HUES6 (cell line): Measurements from ENCODE around the gene FAM76A.
A peak's percentile ranks its signal among the peaks of the same experiment; 100 is the strongest.
"Not testable (repeated sequence)": the region's sequence is repeated elsewhere in the genome, so short reads cannot be mapped to it uniquely, and the experiment has no call there.

ENCODE experiments used
- H3K27ac ChIP-seq: 2 replicates; pipeline ENCODE4 v1.7.0; 2013; ENCODE audit warnings: low read depth, mild to moderate bottlenecking, low read length, inconsistent platforms
- H3K27me3 ChIP-seq: 2 replicates; pipeline ENCODE4 v1.6.1; 2013; ENCODE audit warnings: low read length; ENCODE audit not compliant: control insufficient read depth, insufficient read depth
- H3K36me3 ChIP-seq: 2 replicates; pipeline ENCODE4 v1.6.1; 2013; ENCODE audit warnings: low read length; ENCODE audit not compliant: control insufficient read depth, insufficient read depth
- H3K4me1 ChIP-seq: 2 replicates; pipeline ENCODE4 v1.6.1; 2013; ENCODE audit warnings: low read length; ENCODE audit not compliant: control insufficient read depth, insufficient read depth
- H3K4me3 ChIP-seq: 2 replicates; pipeline ENCODE4 v1.5.1; 2013; ENCODE audit warnings: low read depth, low read length
- H3K9ac ChIP-seq: one replicate; pipeline ENCODE4 v1.6.1; 2013; ENCODE audit warnings: mild to moderate bottlenecking, low read length
- H3K9me3 ChIP-seq: 2 replicates; pipeline ENCODE4 v1.6.1; 2013; ENCODE audit warnings: low read depth, low read length; ENCODE audit not compliant: control insufficient read depth, insufficient read depth

Gene FAM76A

GRCh38 chr1:27690183-27690582, 35.6 kb upstream of the FAM76A start:
- Histone ChIP-seq H3K36me3 (no peaks in the 10 kb centered on the region), H3K4me1 (peaks cover 24% of the 10 kb centered on the region), H3K4me3 (no peak overlapping the region), H3K27me3 (0 out of 2 replicates have a peak, but pooled peaks cover 3% of the 10 kb centered on the region), H3K9me3 (peaks cover 6% of the 10 kb centered on the region; the same call in 1 of the 2 replicates), H3K27ac (peak overlapping the region; percentile 63; the same call in 1 of the 2 replicates), H3K9ac (no peak overlapping the region)

GRCh38 chr1:27696835-27697234, 28.9 kb upstream of the FAM76A start:
- not testable (repeated sequence) for H3K27ac ChIP-seq, H3K9me3 ChIP-seq, H3K4me3 ChIP-seq, H3K9ac ChIP-seq, H3K36me3 ChIP-seq, H3K4me1 ChIP-seq, H3K27me3 ChIP-seq

GRCh38 chr1:27704958-27705357, 20.8 kb upstream of the FAM76A start:
- H3K27me3 ChIP-seq: no peaks in the 10 kb centered on the region
- H3K9ac ChIP-seq: no peak overlapping the region
- H3K9me3 ChIP-seq: peaks cover 12% of the 10 kb centered on the region; the same call in 1 of the 2 replicates
- H3K36me3 ChIP-seq: no peaks in the 10 kb centered on the region
- no peak overlapping the region for H3K4me3 ChIP-seq
- no peaks in the 10 kb centered on the region for H3K4me1 ChIP-seq
- H3K27ac ChIP-seq: no peak overlapping the region

GRCh38 chr1:27705545-27705944, 20.2 kb upstream of the FAM76A start:
- no peaks in the 10 kb centered on the region for H3K36me3 ChIP-seq
- H3K9me3 ChIP-seq: peaks cover 12% of the 10 kb centered on the region; the same call in 1 of the 2 replicates
- H3K4me1 ChIP-seq: no peaks in the 10 kb centered on the region
- no peak overlapping the region for H3K9ac ChIP-seq
- no peak overlapping the region for H3K27ac ChIP-seq
- H3K27me3 ChIP-seq: no peaks in the 10 kb centered on the region
- no peak overlapping the region for H3K4me3 ChIP-seq

DNA sequence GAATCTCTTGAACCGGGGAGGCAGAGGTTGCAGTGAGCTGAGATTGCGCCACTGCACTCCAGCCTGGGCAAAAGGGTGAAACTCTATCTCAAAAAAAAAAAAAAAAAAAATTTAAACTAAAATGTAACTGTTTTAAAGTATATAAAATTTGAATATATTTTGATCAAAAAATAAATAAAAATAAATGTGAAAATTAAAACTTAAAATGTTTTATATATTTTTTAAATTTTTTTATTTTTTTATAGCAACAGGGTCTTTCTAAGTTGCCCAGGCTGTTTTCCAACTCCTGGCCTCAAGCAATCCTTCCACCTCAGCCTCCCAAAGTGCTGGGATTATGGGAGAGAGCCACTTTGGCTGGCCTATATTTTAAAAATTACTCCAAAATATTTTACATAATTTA, 15.2 kb upstream of the FAM76A start:
- peaks cover 5% of the 10 kb centered on the region; the same call in 1 of the 2 replicates for H3K9me3 ChIP-seq
- no peak overlapping the region for H3K4me3 ChIP-seq
- H3K9ac ChIP-seq: no peak overlapping the region
- H3K27ac ChIP-seq: no peak overlapping the region
- H3K27me3 ChIP-seq: no peaks in the 10 kb centered on the region
- H3K4me1 ChIP-seq: no peaks in the 10 kb centered on the region
- H3K36me3 ChIP-seq: no peaks in the 10 kb centered on the region

DNA sequence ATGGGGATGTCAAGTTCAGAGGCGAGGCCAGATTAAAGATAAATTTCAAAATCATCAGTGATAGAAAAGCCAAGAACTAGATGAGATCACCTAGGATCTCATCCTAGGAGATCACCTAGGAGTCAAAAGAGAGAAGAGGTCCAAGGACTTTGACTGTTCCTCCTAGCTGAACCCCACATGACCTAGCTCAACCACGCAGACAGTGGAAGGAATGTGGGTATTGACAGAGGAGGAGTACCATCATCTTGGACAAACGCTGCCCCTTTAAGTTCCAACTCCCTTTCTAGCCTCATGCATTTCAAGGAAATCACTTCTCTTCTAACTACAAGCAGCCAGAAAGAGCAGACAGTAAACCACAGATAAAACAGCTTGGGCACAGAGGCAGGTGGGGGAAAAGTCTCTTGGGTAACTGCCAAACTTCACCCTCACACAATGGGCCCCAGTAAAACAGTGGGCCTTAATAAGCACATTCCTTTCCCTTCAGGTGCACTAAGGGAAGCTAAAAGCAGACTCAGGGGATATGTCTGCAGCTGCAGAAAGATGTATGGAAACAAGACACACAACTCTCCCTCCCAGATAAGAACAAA, 12.5 kb upstream of the FAM76A start:
- peaks cover 12% of the 10 kb centered on the region; the same call in 1 of the 2 replicates for H3K9me3 ChIP-seq
- H3K4me1 ChIP-seq: no peaks in the 10 kb centered on the region
- H3K36me3 ChIP-seq: no peaks in the 10 kb centered on the region
- H3K27me3 ChIP-seq: no peaks in the 10 kb centered on the region
- no peak overlapping the region for H3K27ac ChIP-seq
- no peak overlapping the region for H3K4me3 ChIP-seq
- H3K9ac ChIP-seq: no peak overlapping the region

DNA sequence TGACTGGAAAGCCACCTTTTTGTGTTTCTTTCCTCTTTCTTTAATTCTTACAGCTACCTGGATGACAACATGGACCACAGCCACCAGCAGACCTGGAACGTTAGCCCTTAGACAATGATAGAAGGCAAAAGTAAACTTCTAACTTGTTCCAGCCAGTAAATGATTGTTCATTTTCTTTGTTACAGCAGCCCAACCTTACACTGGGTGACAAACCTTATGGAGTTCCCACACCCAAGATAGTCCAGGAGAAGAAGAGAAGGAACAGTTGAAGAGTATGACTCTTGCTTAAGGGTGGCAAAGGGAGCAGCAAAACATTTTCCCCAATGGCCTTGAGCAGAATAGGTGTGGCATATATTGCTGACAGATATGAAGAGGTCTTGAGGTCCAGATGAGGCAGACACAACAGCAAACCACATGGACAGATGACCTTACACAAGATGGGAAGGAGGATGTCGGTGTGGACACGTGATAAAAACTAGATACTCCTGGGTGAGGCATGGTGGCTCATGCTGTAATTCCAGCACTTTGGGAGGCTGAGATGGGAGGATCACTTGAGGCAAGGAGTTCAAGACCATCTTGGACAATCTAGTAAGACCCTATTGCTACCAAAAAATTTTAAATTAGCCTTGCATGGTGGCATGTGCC, 11.8 kb upstream of the FAM76A start:
- H3K4me3 ChIP-seq: no peak overlapping the region
- H3K27ac ChIP-seq: no peak overlapping the region
- no peaks in the 10 kb centered on the region for H3K27me3 ChIP-seq
- H3K9me3 ChIP-seq: peaks cover 9% of the 10 kb centered on the region; the same call in 1 of the 2 replicates
- H3K9ac ChIP-seq: no peak overlapping the region
- H3K36me3 ChIP-seq: no peaks in the 10 kb centered on the region
- no peaks in the 10 kb centered on the region for H3K4me1 ChIP-seq

DNA sequence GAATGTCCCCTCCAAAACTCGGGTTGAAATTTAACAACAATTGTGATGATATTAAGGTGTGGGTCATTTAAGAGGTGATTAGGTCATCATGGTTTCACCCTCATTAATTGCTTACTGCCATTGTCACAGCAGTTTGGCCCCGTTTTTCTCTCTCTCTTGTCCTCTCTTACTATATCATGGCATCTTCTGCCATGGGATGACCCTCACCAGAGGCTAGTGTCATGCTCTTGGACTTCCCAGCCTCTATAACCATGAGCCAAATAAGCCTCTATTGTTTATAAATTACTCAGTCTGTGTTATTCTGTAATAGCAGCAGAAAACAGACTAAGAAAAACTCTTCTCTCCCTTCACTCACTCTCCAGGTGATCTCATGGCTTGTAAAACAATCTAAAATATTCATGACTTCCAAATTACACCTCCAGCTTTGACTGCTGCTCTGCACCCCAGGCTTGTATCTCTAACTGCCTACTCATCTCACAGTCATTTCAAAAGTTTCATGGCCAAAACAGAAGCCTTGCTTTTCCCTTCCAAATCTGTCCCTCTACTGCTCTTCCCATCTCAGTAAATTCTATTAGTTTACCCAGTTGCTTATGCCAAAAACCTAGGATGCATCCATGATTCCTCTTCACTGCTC, 9.4 kb upstream of the FAM76A start:
- H3K4me3 ChIP-seq: no peak overlapping the region

DNA sequence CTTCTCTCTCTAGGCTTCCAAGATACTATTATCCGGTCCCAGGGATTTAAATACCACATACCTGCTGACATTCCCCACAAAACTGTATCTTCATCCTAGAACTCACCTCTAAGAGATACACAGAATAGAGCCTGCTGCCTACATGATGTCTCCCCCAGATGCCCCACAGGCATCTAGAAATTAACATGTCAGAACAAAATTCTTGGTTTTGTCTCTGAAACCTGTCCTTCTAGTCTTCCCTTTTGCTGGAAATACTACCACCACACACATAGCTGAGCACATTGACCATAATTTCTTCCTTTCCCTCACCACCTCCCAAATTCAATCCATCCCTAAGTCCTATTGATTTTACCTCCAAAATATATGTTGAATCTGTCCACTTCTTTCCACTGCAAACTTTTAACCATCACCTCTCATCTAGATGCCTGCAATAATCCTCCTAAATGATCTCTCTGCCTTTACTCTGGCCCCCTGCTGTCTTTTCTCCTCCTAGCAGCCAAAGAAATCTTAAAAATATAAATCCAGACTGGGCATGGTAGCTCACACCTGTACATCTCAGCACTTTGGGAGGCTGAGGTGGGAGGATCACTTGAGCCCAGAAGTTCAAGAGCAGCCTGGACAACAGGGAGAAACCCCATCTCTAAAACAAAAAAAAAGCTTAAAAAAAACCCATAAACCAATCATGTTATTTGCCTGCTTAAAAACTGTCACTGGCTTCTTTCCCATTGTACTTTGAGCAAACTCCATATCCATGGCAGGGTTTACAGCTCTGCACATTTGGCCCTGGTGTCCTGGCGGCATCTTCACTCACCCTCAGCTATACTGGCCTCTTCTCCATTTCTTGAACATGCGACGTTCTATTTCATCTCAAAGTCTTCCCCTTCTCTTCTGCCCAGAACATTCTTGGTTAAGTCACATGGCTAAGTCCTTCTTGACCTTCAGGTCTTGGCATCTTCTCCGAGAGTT, 6.2 kb upstream of the FAM76A start:
- H3K4me3 ChIP-seq: no peak overlapping the region
- peaks cover 9% of the 10 kb centered on the region; the same call in 1 of the 2 replicates for H3K9me3 ChIP-seq
- no peaks in the 10 kb centered on the region for H3K36me3 ChIP-seq
- H3K4me1 ChIP-seq: no peaks in the 10 kb centered on the region
- H3K9ac ChIP-seq: no peak overlapping the region
- H3K27me3 ChIP-seq: no peaks in the 10 kb centered on the region
- no peak overlapping the region for H3K27ac ChIP-seq

More for the DNA sequence above, 9.4 kb upstream of the FAM76A start:
- peaks cover 9% of the 10 kb centered on the region; the same call in 1 of the 2 replicates for H3K9me3 ChIP-seq
- no peak overlapping the region for H3K9ac ChIP-seq
- H3K27ac ChIP-seq: no peak overlapping the region
- no peaks in the 10 kb centered on the region for H3K27me3 ChIP-seq
- no peaks in the 10 kb centered on the region for H3K4me1 ChIP-seq
- H3K36me3 ChIP-seq: no peaks in the 10 kb centered on the region

- H3K9me3 ChIP-seq: no peaks in the 10 kb centered on the region
- peak overlapping the region; percentile 31 for H3K4me3 ChIP-seq
- H3K27me3 ChIP-seq: no peaks in the 10 kb centered on the region
- H3K9ac ChIP-seq: peak overlapping the region; percentile 30
- H3K4me1 ChIP-seq: peaks cover 3% of the 10 kb centered on the region; the same call in 1 of the 2 replicates
- H3K27ac ChIP-seq: no peak overlapping the region; the same call in 1 of the 2 replicates
- no peaks in the 10 kb centered on the region for H3K36me3 ChIP-seq
Measured at GRCh38 chr1:27724961-27725373, 794 bp upstream of the FAM76A start.
